Dedifferentiated amniotic fluid mesenchymal stem cell (primary cell): Measurements from ENCODE around the gene ITGB7.

Source experiments
- DNase-seq: peaks from one replicate; pipeline ENCODE4 v3.0.0-alpha.2; 2016; ENCODE audit errors: extremely low spot score

ITGB7 gene

DNA sequence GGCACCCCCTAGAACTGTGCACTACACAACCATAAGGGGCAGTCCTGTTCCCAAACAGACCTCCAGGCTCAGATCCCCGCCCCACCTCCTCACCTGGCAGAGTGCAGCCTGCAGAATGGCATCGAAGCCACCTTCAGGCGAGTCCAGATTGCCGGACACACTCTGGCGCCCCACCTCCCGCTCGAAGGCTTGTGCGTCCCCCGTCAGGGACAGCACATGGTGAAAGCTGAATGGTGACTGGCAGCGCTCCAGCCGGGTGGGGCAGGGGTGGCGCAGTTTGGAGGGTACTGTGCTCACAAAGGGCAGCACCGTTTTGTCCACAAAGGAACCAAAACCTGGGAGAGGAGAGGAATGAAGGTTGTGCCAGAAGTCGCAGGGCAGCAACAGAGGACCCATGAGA, 10.6 kb downstream of the ITGB7 start:
- no peak for DNase-seq

DNA sequence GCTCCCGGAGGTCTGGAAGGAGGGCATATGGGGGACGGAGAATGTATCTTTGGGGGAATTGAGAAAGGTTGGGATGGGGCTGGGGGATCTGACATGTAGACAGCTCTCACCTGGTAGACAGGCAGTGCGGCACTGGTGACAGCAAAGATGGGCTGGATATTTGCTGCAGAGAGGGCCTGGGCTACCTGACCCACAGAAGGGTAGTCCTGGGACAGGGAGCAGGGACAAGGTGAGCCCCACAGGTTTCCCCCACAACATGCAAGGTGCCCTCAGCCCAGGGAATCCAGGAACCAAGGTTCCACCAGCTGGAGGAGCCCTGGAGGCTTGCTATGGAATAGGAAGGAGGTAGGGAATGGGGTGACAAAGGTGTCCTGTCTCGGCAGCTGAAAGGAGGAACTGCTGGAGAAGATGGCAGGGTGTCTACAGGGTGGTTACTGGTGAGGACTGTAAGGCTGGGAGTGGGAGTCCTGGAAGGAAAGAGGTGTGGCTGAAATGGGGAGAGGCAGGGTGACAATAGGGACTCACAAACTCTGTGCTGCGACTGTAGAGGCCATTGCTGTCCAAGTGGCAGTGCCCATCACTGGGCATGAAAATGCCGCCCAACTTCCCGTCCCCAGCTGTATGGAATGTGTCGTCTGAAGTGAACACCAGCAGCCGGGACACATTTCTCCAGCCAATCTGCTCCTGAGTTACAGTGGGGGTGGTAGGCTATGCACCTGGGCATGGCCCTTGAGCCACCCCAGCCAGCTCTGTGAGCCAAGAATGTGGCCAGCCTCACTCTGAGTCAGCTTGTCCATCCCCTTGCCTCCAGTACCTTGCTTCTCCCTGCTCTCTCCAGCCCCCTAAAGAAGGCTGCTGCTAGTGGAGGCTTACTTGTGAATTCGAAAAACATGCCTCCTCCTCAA, 11.3 kb downstream of the ITGB7 start:
- no peak for DNase-seq

DNA sequence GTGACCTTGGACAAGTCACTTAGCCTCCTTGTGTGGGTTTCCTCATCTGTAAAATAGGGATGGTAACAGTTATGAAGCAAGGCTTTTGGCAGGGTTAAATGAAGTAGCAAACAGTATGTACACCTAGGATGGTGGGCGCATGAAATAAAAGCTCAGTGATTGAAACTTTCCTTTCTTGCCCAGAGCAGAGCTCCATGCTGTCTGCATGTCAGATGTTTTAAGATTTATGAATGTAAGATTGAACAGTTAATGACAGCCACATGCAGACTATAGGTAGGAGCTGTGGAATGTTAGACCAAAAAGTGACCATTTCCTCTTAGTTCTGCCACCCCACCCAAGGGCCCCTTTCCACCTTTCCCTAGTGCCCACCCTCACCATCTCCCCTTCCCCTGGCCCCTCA, 12.1 kb downstream of the ITGB7 start:
- DNase-seq = no peak

DNA sequence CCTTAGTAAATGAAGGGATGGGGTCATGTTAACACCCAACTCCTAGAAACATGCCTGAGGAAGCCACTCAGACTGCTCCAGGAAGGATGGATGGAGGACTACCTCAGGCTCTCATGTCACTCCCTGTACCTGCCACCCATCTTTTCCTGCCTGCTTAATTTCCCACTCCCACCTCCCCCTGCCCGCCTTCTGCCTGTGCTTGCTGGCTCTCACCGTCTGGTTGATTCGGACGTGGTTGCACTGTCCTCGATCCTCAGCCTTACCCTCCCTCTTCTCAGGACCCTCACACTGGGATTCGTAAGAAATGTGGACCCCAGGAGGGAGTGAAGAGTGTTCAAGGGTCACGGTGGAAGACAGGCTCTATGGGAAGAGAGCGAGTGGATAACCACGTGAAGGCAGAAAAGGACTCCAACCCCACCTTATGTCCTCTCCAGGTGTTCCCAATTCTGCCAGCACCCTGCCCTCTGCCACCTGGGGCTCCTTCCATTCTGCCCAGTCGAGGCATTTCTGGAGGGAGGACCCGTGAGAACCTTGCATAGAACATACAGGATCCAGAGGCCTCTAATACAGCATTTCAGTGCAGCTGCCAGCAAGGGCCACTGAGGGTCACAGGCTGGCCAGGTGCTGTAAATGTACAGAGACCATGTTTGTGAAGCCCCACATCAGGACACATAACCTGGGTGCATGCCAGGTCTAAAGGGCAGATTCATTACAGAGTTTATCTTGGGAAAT, 12.9 kb downstream of the ITGB7 start:
- DNase-seq = no peak

DNA sequence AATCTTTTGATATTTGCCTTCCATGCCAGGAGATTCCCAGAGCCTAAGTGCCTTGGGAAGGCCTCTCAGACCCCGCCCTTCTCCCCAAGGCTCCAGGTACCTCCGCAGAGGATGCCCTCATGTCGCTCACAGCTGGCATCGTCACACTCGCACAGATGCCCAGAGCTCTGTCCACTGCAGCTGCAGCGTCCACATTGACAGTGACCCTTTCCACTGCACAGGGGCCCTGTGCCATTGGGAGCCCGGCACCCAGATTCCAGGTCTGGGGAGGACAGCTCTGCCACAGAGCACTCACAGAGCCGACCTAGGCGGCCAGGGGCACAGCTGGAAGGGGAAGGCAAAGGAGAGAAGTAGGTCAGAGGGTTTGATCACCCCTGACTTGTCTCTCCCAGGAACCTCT, 14.0 kb downstream of the ITGB7 start:
- DNase-seq = no peak

DNA sequence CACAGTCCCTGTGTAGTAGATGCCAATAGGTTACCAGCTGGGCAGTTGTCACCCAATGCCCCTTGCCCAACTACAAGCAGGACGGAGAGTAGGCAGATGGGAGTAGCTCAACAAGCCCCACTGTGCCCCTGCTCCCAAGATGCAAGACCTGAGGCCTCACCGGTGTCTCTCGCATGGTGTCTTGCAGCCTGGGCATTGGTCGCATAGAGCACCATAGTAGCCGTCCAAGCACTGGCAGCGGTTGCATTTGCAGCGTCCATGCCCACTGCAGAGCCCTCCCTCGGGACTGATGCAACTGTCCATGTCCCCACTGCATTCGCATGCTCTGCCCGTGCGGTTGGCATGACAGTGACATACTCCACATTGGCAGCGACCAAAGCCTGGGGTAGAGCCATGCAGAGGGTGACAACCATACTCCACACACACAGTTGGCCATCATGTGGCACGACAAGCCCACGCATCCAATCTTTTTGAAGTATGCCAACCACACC, 14.5 kb downstream of the ITGB7 start:
- no peak for DNase-seq

DNA sequence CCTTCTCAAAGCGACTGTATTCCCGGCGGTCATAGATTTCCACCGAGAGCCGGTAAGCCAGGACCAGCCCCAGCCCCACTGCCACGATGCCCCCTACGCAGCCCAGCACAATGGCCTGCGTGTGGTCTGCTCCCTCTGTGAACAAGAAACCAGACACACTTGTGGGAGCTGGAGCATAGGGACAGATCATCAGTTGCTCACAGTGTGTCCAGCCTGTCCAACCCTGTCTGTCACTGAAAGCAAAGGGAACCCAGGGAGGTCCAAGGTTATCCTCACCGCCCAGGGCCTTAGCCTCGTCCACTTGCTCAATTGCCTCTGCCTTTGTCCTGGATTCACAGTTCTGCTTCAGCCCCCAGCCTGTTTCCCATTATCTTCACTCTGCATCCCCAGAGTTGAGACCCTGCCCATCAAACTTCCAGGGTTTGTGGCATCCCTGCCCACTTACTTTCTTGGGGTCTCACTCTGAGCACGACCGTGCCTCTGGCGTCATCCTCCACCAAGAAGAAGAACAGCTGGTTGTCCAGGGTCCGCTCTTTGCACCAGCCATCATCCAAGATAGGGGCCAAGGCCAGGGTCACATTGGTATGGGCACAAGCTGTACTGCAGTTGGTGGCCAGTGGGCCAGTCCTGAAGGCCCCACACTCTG, 15.0 kb downstream of the ITGB7 start:
- DNase-seq = no peak

DNA sequence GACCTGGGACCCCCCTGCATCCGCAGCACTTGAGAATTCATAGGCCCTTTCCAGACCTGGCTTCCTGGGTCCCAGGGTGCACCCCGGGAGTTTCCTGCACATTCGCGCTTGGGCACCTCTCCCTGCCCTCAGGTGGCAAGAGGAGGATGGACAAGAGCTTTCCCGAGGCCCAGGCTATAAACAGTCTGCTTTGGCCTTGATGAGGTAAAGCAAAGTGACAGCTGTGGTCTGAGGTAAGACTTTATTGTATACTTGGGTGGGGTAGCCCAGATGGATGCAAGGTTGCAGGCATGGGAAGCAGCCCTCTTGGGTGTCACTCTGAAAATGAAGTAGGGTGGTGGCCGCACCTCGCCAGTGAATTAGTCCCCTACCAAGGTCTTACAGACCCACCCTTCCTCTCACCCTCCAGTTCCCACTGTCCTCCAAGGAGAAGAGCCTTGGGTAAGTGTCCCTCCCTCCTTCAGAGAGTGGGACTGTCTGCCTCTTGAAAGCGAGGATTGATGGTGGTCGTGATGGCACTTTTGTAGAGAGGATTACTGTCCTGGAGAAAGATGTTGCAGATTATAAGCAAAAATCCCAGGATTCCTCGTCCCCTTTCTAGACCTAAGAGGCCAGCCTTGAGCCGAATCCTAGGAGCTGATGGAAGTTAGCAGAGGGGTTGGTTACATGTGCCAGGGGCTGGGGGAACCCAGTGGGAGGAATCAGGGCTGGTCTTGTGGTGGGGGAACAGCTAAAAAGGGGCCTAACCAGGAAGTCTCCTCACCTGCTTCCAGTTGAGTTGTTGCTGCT, 15.8 kb downstream of the ITGB7 start:
- no peak for DNase-seq

DNA sequence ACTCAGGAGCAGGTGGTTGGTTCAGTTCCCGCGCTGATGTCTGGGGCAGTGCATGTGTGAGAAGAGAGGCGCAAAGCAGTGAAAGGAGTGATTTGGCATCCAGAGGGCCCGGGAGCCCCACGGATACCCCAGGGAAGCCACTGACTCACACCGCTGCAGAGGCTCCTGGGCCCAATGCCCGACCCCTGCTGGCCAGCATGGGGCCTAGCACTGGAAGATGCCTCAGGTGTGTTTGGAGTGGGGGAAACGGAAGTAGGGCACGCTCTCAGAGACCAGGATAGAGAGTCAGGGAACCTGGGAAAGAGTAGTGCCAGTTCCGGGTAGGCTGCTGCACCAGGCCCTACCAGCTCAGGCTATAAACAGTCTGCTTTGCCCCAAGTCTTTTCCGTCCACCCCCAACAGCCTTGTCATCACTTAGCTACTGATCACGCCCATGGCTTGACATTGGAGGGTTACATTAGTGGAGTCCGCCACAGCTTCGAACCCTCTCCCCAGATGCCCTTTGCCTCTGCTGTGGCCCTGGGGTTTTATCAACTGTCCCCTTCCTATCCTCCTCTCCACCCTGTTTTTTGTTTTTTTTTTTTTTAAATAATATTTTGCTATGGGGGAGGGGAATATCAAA, 16.8 kb downstream of the ITGB7 start:
- no peak for DNase-seq

DNA sequence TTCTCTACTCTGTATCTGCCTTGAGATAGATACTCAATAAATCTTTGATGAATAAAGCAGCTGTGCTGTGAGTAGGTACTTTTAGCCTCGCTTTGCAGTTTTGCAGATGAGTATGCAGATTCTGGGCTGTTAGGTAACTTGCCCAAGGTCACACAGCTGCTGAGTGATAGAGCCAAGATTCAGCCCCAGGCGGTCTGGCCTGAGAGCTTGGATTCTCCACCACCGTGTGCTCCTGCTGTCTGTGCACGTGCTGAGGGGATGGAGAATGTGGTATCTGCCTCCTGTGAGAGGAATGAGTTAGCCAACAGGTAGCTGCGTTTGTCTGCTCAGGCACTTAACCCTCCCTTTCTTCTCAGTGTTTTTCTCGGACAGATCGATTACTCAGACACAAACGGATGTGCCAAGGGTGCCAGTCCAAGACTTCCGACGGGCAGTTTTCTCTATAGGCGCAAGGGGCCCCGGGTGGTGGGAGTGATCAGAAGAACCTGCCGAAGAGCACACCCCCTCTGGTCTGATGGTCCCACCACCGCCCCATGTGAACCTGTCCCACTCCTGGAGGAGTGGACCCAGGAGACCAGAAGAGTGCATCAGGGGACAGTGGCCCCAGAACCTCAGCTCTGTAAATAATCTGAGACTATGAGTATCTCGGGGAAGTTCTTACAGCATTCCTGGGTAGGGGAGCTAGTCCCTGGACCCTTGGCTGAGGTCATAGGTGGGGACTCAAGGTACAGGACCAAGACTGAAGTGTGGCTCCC, 19.7 kb downstream of the ITGB7 start:
- DNase-seq = no peak

DNA sequence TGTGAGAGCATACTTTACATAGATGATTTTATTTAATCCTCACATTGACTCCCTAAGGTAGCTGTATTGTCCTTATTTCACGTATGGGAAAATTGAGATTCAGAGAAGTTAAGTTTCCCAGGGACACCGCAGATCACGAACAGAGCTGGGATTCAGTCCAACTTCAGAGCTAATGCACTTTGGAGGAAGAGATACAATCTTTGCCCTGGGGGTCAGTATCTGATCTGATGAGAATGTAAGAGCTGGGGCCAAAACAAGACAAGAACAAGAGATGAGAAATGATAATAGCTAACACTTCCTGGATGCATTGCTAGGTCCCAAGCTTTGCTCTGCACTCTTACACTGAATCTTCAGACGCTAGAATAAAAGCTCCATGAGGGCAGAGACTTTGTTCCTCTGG, 20.3 kb downstream of the ITGB7 start:
- DNase-seq = no peak

DNA sequence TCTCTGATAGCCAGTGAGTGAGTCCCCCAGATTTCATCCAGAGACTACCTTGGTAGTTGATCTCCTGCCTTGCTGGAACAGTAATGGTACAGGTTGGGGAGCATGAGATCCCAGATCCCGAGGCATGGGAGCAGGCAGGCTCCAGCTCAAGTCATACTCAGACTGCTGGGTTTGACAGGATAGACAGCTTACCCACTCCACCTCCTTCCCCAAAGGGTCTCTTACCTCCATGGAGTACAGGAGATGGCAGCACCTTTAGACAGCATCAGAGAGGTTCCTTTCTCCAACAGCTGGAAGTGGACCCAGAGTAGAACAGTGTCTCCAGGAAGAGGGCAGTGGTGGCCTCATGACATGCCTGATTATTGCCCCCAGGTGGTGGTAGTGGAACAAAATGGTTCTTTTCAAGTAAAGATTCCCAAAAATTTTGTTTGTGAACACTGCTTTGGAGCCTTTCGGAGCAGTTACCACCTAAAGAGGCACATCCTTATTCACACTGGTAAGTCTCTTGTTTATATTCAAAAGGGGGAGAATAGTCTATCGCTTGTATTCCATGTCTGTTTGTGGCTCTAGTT, 21.4 kb downstream of the ITGB7 start:
- DNase-seq = no peak

DNA sequence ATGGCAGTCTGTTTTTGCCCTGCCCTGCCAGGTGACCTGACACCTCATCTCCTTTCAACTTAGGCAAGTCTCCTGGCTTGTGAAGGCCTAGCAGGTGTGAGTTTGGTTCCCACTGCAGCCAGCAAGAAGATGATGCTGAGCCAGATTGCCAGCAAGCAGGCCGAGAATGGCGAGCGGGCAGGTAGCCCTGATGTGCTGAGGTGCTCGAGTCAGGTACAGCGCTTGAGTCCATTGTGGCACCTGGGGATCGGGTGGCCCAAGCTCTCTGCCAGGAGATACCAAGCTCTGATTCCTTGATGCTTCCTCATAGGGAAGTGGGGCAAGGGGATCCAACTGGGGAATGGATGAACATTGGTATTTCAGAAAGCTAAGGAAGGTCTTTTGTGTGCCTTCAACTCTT, 22.2 kb downstream of the ITGB7 start:
- no peak for DNase-seq

DNA sequence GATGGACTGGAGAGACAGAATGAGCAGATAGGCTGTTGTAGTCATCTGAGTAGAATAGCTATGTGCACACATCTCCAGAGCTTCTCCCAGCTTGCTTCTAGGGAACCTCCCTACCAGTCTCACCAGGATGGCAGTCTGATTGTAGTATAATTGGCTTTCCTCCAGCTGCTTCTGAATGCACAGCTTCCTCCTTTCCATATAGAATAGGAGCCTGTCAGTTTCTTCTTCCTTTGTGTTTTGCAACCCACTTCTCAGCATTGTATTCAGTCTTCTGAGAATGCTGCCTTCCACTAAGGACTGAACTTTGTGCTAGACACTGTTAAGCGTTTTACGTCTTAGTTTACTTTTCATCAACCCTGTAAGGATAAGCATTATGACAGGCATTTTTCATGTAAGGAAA, 24.1 kb downstream of the ITGB7 start:
- no peak for DNase-seq

DNA sequence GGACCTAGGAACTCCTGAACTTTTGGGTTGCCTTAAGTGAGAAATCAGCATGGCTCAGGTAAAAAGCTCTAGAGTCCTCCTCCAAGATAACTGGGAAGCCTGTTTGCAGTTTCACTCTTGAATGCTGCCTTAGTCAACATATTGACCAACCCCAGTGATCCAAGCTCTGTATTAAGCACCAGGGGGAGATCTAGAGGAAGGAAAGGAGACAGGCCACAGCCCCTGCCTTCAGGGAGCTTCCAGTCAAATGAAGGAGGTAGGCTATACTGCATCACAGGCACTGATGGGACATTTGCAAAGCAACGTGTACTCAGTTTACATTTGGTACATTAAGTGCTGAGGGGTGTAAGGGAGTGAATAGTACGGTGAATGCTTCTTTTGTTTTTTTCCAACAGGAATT, 25.1 kb downstream of the ITGB7 start:
- no peak for DNase-seq

DNA sequence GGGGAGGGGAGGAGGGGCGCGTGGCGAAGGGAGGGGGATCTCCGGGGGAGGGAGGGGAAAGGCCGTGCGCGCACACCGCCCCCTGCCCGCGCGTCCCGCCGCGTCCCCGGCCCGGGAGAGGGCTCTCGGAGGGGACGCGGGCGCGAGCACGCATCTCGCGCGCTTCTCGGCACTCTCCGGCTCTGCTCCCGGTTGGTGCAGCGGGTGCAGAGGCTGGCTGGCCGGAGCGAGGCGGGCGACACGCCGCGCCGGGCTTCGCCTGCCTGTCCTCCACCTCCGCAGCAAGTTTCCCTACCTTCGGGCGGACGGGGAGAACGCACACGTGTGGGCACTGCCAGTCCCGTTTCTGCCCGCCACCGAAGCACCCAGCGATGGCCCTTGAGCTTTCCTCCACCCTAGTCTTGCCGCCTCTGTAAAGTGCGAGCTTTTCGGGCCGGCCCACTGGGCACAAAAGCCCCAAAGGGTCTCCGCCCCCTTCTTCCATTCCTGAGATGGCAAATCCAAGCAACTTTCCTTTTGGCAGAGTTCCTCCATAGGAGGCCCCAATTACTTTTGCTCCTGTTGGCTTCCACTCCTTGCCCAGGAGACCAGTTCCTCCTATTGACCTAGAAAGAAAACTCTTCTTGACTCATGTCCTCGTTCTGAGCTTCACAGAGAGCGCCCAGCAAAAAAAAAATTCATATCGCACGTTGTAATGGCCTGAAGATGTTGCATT, 26.0 kb downstream of the ITGB7 start:
- DNase-seq = peak; percentile 50

DNA sequence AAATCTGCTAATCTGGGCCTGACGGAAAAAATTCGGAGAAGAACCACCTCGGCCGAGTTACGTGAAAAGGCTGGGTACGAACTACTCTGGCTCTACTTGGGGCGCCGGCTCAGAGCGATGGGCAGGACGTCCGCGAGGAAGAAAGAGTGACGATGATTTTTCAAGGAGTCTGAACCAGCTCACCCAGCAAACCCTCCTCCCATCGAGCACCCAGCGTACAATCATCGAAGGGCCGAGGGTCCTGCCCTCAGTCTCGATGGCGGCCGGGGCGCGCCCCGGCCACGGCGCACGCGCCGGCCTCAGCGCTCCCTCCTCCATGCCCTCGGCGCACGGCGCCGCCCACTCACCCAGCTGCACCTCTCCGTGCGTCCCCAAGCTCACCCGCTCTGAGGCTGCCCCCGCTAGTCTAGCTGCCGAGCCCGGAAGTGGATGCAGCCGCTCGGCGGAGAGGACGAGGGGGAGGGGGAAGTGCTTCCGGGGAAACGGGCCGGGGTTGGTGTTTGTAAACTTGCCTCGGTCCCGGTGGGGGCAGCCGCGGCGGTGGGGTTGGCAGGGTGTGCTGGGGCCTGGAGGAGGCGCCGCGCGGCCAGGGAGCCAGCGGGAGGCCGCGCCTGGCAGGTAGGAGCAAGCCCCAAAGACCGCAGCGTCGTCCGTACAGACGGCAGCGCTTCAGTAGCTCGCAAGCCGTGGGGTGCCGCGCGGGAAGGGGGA, 26.7 kb downstream of the ITGB7 start, which contains the start of the genes CSAD and ZNF740:
TSS of gene CSAD (minus strand) at position 706 of the 711 bp plus-strand sequence. CDS start 7,455 bp downstream, outside the sequence.
TSS of gene ZNF740 (plus strand) at position 503 of the 711 bp plus-strand sequence. CDS start 1,262 bp downstream, outside the sequence.
- peak; percentile 97 for DNase-seq

DNA sequence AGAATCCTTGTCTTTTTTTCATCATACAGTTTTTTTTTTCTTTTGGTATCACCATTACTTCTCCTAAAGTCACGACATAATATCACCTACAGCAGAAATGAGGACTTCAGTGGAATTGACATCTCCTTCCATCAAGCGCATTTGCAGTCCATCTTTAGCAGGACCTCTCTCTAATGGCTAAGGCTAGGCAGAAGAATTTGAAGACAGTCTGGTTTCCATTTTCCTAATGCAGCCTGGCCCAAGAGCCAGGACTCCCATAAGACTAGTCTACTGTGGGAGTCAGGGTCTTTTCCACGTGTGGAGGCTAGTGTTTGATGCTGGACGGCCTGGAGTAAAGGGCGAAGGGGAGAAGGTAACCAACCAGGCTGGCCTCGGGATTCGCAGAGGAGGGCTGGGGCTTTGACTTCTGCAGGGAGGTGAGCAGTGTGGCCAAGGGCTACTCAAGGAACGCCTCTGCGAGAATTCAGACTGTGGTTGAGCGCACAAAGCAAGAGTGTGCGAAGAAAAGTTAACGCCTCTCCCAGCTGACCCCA, 27.3 kb downstream of the ITGB7 start:
- DNase-seq = no peak
